Measurements from ENCODE around the gene HOXD4.

Gene HOXD4

DNA sequence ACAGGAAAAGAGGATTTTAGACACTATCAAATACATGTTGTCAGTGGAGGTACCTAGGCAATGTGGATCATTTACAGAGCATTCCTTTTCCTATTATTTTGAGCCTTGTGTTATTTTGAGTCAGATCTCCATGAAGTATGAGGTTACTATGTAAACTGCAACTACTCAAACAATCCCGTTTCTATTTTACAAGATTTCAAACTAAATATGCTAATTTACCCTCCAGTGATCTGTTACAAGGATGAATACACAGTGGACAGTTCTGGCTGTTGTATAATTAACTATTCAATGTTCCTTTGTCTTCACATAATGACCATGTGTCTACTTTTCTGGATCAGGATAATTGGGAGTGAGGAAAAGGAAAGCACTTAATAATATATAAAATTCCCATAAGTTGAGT lies 41.7 kb downstream of the HOXD4 start:
- no peak for DNase-seq

DNA sequence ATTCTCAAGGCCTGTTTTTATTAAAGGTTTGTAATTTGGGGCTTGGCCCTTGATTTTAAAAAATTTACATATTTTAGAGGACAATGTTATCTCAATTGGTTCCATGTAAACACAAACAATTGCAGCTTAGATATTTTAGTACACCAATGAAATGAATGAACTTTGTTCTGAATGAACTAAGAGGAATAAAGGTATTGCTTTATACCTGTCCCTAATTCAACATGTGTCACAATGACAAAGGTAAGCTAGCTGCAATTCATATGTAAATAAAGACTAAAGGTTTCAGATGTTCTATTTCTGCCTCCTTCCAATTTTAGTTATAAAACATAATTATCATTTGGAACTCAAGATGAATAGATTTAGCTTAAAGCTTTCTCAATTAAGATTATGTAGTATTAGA lies 48.6 kb downstream of the HOXD4 start:
- DNase-seq, result no peak

DNA sequence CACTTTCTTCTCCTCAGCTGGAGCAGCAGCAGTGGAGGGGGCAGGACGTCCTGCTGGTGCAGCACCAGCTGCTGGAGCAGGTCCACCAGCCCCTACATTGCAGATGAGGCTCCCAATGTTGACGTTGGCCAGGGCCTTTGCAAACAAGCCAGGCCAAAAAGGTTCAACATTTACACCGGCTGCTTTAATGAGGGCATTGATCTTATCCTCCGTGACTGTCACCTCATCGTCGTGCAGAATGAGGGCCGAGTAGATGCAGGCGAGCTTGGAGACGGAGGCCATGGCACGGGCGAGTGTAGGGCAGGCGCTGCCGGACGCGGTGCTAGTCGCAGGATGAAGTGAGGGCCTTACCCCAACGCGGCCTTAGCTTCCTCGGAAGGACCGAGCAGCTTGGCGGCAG lies 49.6 kb downstream of the HOXD4 start:
- no peak for DNase-seq

DNA sequence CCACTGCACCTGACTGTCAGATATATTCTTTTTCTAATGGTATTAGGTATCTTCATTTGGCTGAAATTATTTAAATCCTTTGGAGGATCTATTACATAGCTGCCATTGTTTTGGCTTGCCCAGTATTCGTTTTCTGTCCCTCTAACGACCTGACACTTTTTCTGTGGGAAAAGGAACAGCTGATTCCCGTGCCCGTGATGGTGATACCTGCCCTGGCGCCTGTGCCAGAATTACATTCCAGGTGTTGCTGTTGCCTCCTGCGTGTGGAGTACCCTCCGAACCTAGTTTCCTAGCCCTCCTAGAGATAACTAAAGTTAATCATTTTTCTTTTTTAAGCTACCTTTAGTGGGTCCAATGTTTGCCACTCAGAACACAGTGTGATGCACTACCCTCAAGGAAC lies 51.1 kb downstream of the HOXD4 start:
- DNase-seq, result no peak
